NCI-H345 treated with DMSO at 0.1 percent for 48 hours (cell line): ENCODE results near the gene LPO.
A peak's percentile ranks its signal among the peaks of the same experiment; 100 is the strongest.

Source experiments
- DNase-seq: peaks from one replicate; lab custom pipeline; 2025; ENCODE audit not compliant: unreplicated experiment; lab: John Stamatoyannopoulos, UW

Gene LPO

GRCh38 chr17:58277107-58277801 is 38.9 kb downstream of the LPO start:
- no peak for DNase-seq

GRCh38 chr17:58277802-58278595 is 39.6 kb downstream of the LPO start:
- DNase-seq = no peak

- no peak for DNase-seq
These were observed 40.3 kb downstream of the LPO start for GRCh38 chr17:58278661-58279015.

- no peak for DNase-seq
These were observed 40.8 kb downstream of the LPO start for GRCh38 chr17:58279016-58279711.

GRCh38 chr17:58279736-58280479 is 41.5 kb downstream of the LPO start:
- DNase-seq = no peak

GRCh38 chr17:58280480-58281217 is 42.3 kb downstream of the LPO start, which contains the start of gene MPO:
Gene MPO, minus strand, starts transcription at chr17:58280935. Its CDS starts 177 bp downstream, at chr17:58280758.
- no peak for DNase-seq

GRCh38 chr17:58281511-58282011 is 43.2 kb downstream of the LPO start:
- DNase-seq = no peak

GRCh38 chr17:58282442-58282841 is 44.1 kb downstream of the LPO start:
- no peak for DNase-seq

GRCh38 chr17:58283674-58284612 is 45.6 kb downstream of the LPO start:
- DNase-seq = no peak

- DNase-seq = no peak
These were observed 46.4 kb downstream of the LPO start for GRCh38 chr17:58284613-58285421.

- no peak for DNase-seq
These were observed 47.0 kb downstream of the LPO start for GRCh38 chr17:58285422-58285810.

GRCh38 chr17:58289869-58290268 is 51.5 kb downstream of the LPO start:
- peak; percentile 6 for DNase-seq

- no peak for DNase-seq
These were observed 52.9 kb downstream of the LPO start for GRCh38 chr17:58291246-58291645.

- no peak for DNase-seq
These were observed 55.6 kb downstream of the LPO start for GRCh38 chr17:58294034-58294433.

- no peak for DNase-seq
These were observed 62.0 kb downstream of the LPO start for GRCh38 chr17:58300336-58300735.

- DNase-seq = no peak
These were observed 63.2 kb downstream of the LPO start for GRCh38 chr17:58301504-58302150.

- no peak for DNase-seq
These were observed 64.0 kb downstream of the LPO start for GRCh38 chr17:58302171-58302918.
